Trophoblast cell (in vitro differentiated cells and primary cell): ENCODE results near the gene GPRC5D.

Experiments
- DNase-seq, 2 donors: peaks; one replicate each; pipeline ENCODE4 v3.0.0-alpha.2; 2016
- H2AFZ ChIP-seq: 2 replicates; pipeline ENCODE4 v1.6.1; 2013; ENCODE audit warnings: low read length, moderate library complexity, mild to moderate bottlenecking; ENCODE audit not compliant: insufficient read depth, poor library complexity
- H2AK5ac ChIP-seq: 2 replicates; pipeline ENCODE4 v1.6.1; 2013; ENCODE audit warnings: mild to moderate bottlenecking, low read length
- H2BK120ac ChIP-seq: 2 replicates; pipeline ENCODE4 v1.6.1; 2013; ENCODE audit warnings: low read length, mild to moderate bottlenecking, moderate library complexity; ENCODE audit not compliant: insufficient read depth, poor library complexity
- H2BK12ac ChIP-seq: 2 replicates; pipeline ENCODE4 v1.6.1; 2013; ENCODE audit warnings: mild to moderate bottlenecking, low read length, moderate library complexity
- H2BK5ac ChIP-seq: 2 replicates; pipeline ENCODE4 v1.6.1; 2013; ENCODE audit warnings: low read length, low read depth, moderate library complexity, mild to moderate bottlenecking; ENCODE audit not compliant: poor library complexity
- H3K14ac ChIP-seq: 2 replicates; pipeline ENCODE4 v1.6.1; 2013; ENCODE audit warnings: mild to moderate bottlenecking, low read length
- H3K18ac ChIP-seq: 2 replicates; pipeline ENCODE4 v1.6.1; 2013; ENCODE audit warnings: mild to moderate bottlenecking, low read length
- H3K23ac ChIP-seq: 2 replicates; pipeline ENCODE4 v1.6.1; 2013; ENCODE audit warnings: low read length
- H3K27ac ChIP-seq: 2 replicates; pipeline ENCODE4 v1.5.1; 2013; ENCODE audit warnings: low read depth, mild to moderate bottlenecking, inconsistent platforms, low read length, moderate library complexity
- H3K27me3 ChIP-seq: 2 replicates; pipeline ENCODE4 v1.6.1; 2013; ENCODE audit warnings: inconsistent platforms, mild to moderate bottlenecking, low read length, moderate library complexity; ENCODE audit not compliant: insufficient read depth
- H3K36me3 ChIP-seq, 2 experiments: 1 replicate in 1 of 2; 2 replicates in 1 of 2; pipeline ENCODE4 v1.6.1; 2013; ENCODE audit warnings: low read length in 2 of 2, mild to moderate bottlenecking in 2 of 2, moderate library complexity in 1 of 2; ENCODE audit not compliant: insufficient read depth in 2 of 2, control insufficient read depth in 1 of 2
- H3K4ac ChIP-seq: 2 replicates; pipeline ENCODE4 v1.6.1; 2013; ENCODE audit warnings: low read depth, mild to moderate bottlenecking, low read length, moderate library complexity
- H3K4me1 ChIP-seq, 2 experiments: 1 replicate in 1 of 2; 2 replicates in 1 of 2; pipeline ENCODE4 v1.6.1; 2013; ENCODE audit warnings: low read length in 2 of 2, mild to moderate bottlenecking in 2 of 2, moderate library complexity in 1 of 2; ENCODE audit not compliant: insufficient read depth in 2 of 2, control insufficient read depth in 1 of 2
- H3K4me2 ChIP-seq: 2 replicates; pipeline ENCODE4 v1.6.1; 2013; ENCODE audit warnings: inconsistent platforms, mild to moderate bottlenecking, low read length, moderate library complexity
- H3K4me3 ChIP-seq: 2 replicates; pipeline ENCODE4 v1.5.1; 2013; ENCODE audit warnings: mild to moderate bottlenecking, low read depth, low read length, inconsistent platforms
- H3K79me1 ChIP-seq: one replicate; pipeline ENCODE4 v1.6.1; 2013; ENCODE audit warnings: low read length
- H3K79me2 ChIP-seq: 2 replicates; pipeline ENCODE4 v1.6.1; 2013; ENCODE audit warnings: low read length, mild to moderate bottlenecking; ENCODE audit not compliant: control insufficient read depth, insufficient read depth, poor library complexity
- H3K9ac ChIP-seq: 2 replicates; pipeline ENCODE4 v1.6.1; 2013; ENCODE audit warnings: mild to moderate bottlenecking, low read length
- H3K9me3 ChIP-seq: 2 replicates; pipeline ENCODE4 v1.6.1; 2013; ENCODE audit warnings: low read depth, mild to moderate bottlenecking, control low read depth, inconsistent platforms, low read length; ENCODE audit not compliant: insufficient read depth
- H4K12ac ChIP-seq: 2 replicates; pipeline ENCODE4 v1.6.1; 2013; ENCODE audit warnings: low read depth, mild to moderate bottlenecking, low read length, moderate library complexity
- H4K8ac ChIP-seq: 2 replicates; pipeline ENCODE4 v1.6.1; 2013; ENCODE audit warnings: low read depth, mild to moderate bottlenecking, low read length, moderate library complexity
- H4K91ac ChIP-seq: one replicate; pipeline ENCODE4 v1.6.1; 2013; ENCODE audit warnings: low read depth, mild to moderate bottlenecking, low read length, moderate library complexity
- WGBS: extraction: QIAGEN DNeasy Blood & Tissue Kit; methylation state at CpG from one replicate; pipeline ENCODE4 v1.1.7; 2013; ENCODE audit warnings: missing lambda C conversion rate; ENCODE audit not compliant: insufficient read length, insufficient coverage; ENCODE audit errors: extremely low coverage; 5-methylcytosine and 5-hydroxymethylcytosine counted together

Gene GPRC5D

GRCh38 chr12:12898911-12899511 is 53.0 kb downstream of the GPRC5D start:
- no peak overlapping the region for H3K4me3 ChIP-seq
- no peak overlapping the region for H2BK120ac ChIP-seq
- H3K27ac ChIP-seq = no peak overlapping the region
- H3K4ac ChIP-seq = peak overlapping the region; percentile 30
- no peaks in the 10 kb centered on the region for H3K9me3 ChIP-seq
- H3K4me2 ChIP-seq = no peak overlapping the region
- no peak overlapping the region for H2AFZ ChIP-seq
- H4K8ac ChIP-seq = no peak overlapping the region
- H3K27me3 ChIP-seq = no peaks in the 10 kb centered on the region
- H3K23ac ChIP-seq = no peak overlapping the region
- no peak overlapping the region for H3K14ac ChIP-seq
- H3K79me1 ChIP-seq = no peaks in the 10 kb centered on the region
- no peak overlapping the region for H4K91ac ChIP-seq
- DNase-seq = no peak
- H3K4me1 ChIP-seq = peaks cover 0 to 9% of the 10 kb centered on the region in 2 experiments
- no peak overlapping the region for H2AK5ac ChIP-seq
- no peak overlapping the region for H3K9ac ChIP-seq
- no peak overlapping the region for H3K18ac ChIP-seq
- no peak overlapping the region for H4K12ac ChIP-seq
- no peak overlapping the region for H2BK12ac ChIP-seq
- WGBS = no CpG with 5 or more reads among the region's 8 CpGs
- peaks cover 0 to 3% of the 10 kb centered on the region in 2 experiments for H3K36me3 ChIP-seq
- H3K79me2 ChIP-seq = peaks cover 2% of the 10 kb centered on the region
- no peak overlapping the region for H2BK5ac ChIP-seq

- DNase-seq = no peak
- Histone ChIP-seq H3K27me3 (no peaks in the 10 kb centered on the region), H4K8ac (no peak overlapping the region), H3K4me1 (peaks cover 0 to 7% of the 10 kb centered on the region in 2 experiments), H2AK5ac (no peak overlapping the region), H2BK12ac (no peak overlapping the region), H3K23ac (no peak overlapping the region), H4K91ac (no peak overlapping the region), H3K18ac (no peak overlapping the region), H3K79me2 (peaks cover 2% of the 10 kb centered on the region), H3K14ac (no peak overlapping the region), H3K4ac (peak overlapping the region; percentile 9), H2AFZ (no peak overlapping the region), H3K9me3 (no peaks in the 10 kb centered on the region), H3K79me1 (no peaks in the 10 kb centered on the region), H2BK5ac (no peak overlapping the region), H4K12ac (no peak overlapping the region), H3K9ac (no peak overlapping the region), H3K4me2 (no peak overlapping the region), H3K27ac (no peak overlapping the region), H2BK120ac (no peak overlapping the region), H3K4me3 (no peak overlapping the region), H3K36me3 (peaks cover 0 to 3% of the 10 kb centered on the region in 2 experiments)
- no CpG with 5 or more reads among the region's 9 CpGs for WGBS
These were observed 53.7 kb downstream of the GPRC5D start for GRCh38 chr12:12898136-12898717.

- Histone ChIP-seq H3K79me1 (peaks cover 5% of the 10 kb centered on the region), H3K9ac (no peak overlapping the region), H3K79me2 (peaks cover 3% of the 10 kb centered on the region), H3K36me3 (peaks cover 0 to 3% of the 10 kb centered on the region in 2 experiments), H2AK5ac (no peak overlapping the region), H3K4me3 (no peak overlapping the region), H3K18ac (no peak overlapping the region), H3K14ac (no peak overlapping the region), H3K9me3 (no peaks in the 10 kb centered on the region), H3K23ac (no peak overlapping the region), H2BK12ac (no peak overlapping the region), H2BK120ac (no peak overlapping the region), H4K8ac (no peak overlapping the region), H3K27me3 (no peaks in the 10 kb centered on the region), H3K4ac (no peak overlapping the region), H3K27ac (no peak overlapping the region), H4K91ac (no peak overlapping the region), H3K4me2 (no peak overlapping the region), H2BK5ac (no peak overlapping the region), H3K4me1 (peaks cover 5 to 15% of the 10 kb centered on the region in 2 experiments), H2AFZ (no peak overlapping the region), H4K12ac (no peak overlapping the region)
- DNase-seq = no peak
- no CpG with 5 or more reads among the region's 6 CpGs for WGBS
These were observed 54.7 kb downstream of the GPRC5D start for GRCh38 chr12:12897302-12897701.

GRCh38 chr12:12896260-12896659 is 55.7 kb downstream of the GPRC5D start:
- Histone ChIP-seq H2AFZ (no peak overlapping the region), H3K27ac (no peak overlapping the region), H2BK12ac (no peak overlapping the region), H3K4ac (no peak overlapping the region), H4K8ac (no peak overlapping the region), H3K4me2 (no peak overlapping the region), H2BK5ac (no peak overlapping the region), H3K4me3 (no peak overlapping the region), H3K9ac (no peak overlapping the region), H3K27me3 (no peaks in the 10 kb centered on the region), H4K91ac (no peak overlapping the region), H3K79me1 (peaks cover 13% of the 10 kb centered on the region), H3K4me1 (peaks cover 5 to 13% of the 10 kb centered on the region in 2 experiments), H3K9me3 (no peaks in the 10 kb centered on the region), H2AK5ac (no peak overlapping the region), H3K14ac (no peak overlapping the region), H3K79me2 (peaks cover 9% of the 10 kb centered on the region), H2BK120ac (no peak overlapping the region), H4K12ac (no peak overlapping the region), H3K36me3 (peaks cover 0 to 3% of the 10 kb centered on the region in 2 experiments), H3K18ac (no peak overlapping the region), H3K23ac (no peak overlapping the region)
- whole genome bisulfite sequencing = no CpG with 5 or more reads among the region's 2 CpGs
- no peak for DNase-seq
